ENCODE results near the gene ATRNL1.
"Not testable (repeated sequence)": the region's sequence is repeated elsewhere in the genome, so short reads cannot be mapped to it uniquely, and the experiment has no call there.

ATRNL1 gene

GRCh38 chr10:115638246-115638645, 545.1 kb downstream of the ATRNL1 start:
- DNase-seq, result no peak

GRCh38 chr10:115649217-115649616, 556.1 kb downstream of the ATRNL1 start:
- no peak for DNase-seq

- no peak for DNase-seq
Measured at GRCh38 chr10:115653473-115653872, 560.3 kb downstream of the ATRNL1 start.

- DNase-seq, result no peak
Measured at GRCh38 chr10:115654961-115655360, 561.8 kb downstream of the ATRNL1 start.

- DNase-seq, result no peak
Measured at GRCh38 chr10:115657161-115657860, 564.1 kb downstream of the ATRNL1 start.

GRCh38 chr10:115659616-115660015, 566.5 kb downstream of the ATRNL1 start:
- no peak for DNase-seq

GRCh38 chr10:115660391-115660790, 567.2 kb downstream of the ATRNL1 start:
- no peak for DNase-seq

GRCh38 chr10:115662422-115662821, 569.3 kb downstream of the ATRNL1 start:
- no peak for DNase-seq

- no peak for DNase-seq
Measured at GRCh38 chr10:115665549-115665948, 572.4 kb downstream of the ATRNL1 start.

GRCh38 chr10:115674496-115674895, 581.3 kb downstream of the ATRNL1 start:
- no peak for DNase-seq

GRCh38 chr10:115696747-115697146, 603.6 kb downstream of the ATRNL1 start:
- no peak for DNase-seq

- no peak for DNase-seq
Measured at GRCh38 chr10:115706026-115706425, 612.9 kb downstream of the ATRNL1 start.

GRCh38 chr10:115706488-115707076, 613.4 kb downstream of the ATRNL1 start:
- DNase-seq, result no peak

- DNase-seq, result no peak
Measured at GRCh38 chr10:115710136-115710535, 617.0 kb downstream of the ATRNL1 start.

- no peak for DNase-seq
Measured at GRCh38 chr10:115711306-115711705, 618.1 kb downstream of the ATRNL1 start.

- DNase-seq, result no peak
Measured at GRCh38 chr10:115720121-115720520, 627.0 kb downstream of the ATRNL1 start.

GRCh38 chr10:115727129-115727528, 634.0 kb downstream of the ATRNL1 start:
- no peak for DNase-seq

- no peak for DNase-seq
Measured at GRCh38 chr10:115744089-115744488, 650.9 kb downstream of the ATRNL1 start.

- DNase-seq, result no peak
Measured at GRCh38 chr10:115745943-115746342, 652.8 kb downstream of the ATRNL1 start.

- DNase-seq, result no peak
Measured at GRCh38 chr10:115747811-115748210, 654.6 kb downstream of the ATRNL1 start.

- not testable (repeated sequence) for DNase-seq
Measured at GRCh38 chr10:115758488-115758887, 665.3 kb downstream of the ATRNL1 start.

GRCh38 chr10:115760131-115760530, 667.0 kb downstream of the ATRNL1 start:
- no peak for DNase-seq

GRCh38 chr10:115761166-115761565, 668.0 kb downstream of the ATRNL1 start:
- no peak for DNase-seq

- no peak for DNase-seq
Measured at GRCh38 chr10:115762029-115762428, 668.9 kb downstream of the ATRNL1 start.

- DNase-seq, result no peak
Measured at GRCh38 chr10:115771755-115772154, 678.6 kb downstream of the ATRNL1 start.
